GM21367 (cell line): ENCODE data around the gene LPAR3.
A peak's percentile ranks its signal among the peaks of the same experiment; 100 is the strongest.
"Not testable (repeated sequence)": the region's sequence is repeated elsewhere in the genome, so short reads cannot be mapped to it uniquely, and the experiment has no call there.

Experiments used
- ATAC-seq: cut with Tn5 transposase; IDR thresholded peaks from one replicate; pipeline ENCODE4 v1.9.1; 2021; ENCODE audit not compliant: unreplicated experiment

The LPAR3 gene

GRCh38 chr1:84907095-84907827 is 14.3 kb upstream of the LPAR3 start:
- no peak for ATAC-seq

GRCh38 chr1:84902727-84903126 is 9.7 kb upstream of the LPAR3 start:
- not testable (repeated sequence) for ATAC-seq

- ATAC-seq, result no peak
These were observed 7.0 kb upstream of the LPAR3 start for GRCh38 chr1:84899969-84900368.

GRCh38 chr1:84896279-84896678 is 3.3 kb upstream of the LPAR3 start:
- ATAC-seq, result no peak

GRCh38 chr1:84890566-84890965 is 2.4 kb downstream of the LPAR3 start:
- no peak for ATAC-seq

GRCh38 chr1:84889437-84889836 is 3.6 kb downstream of the LPAR3 start:
- ATAC-seq, result no peak

GRCh38 chr1:84888753-84889152 is 4.3 kb downstream of the LPAR3 start:
- no peak for ATAC-seq

- no peak for ATAC-seq
These were observed 5.6 kb downstream of the LPAR3 start for GRCh38 chr1:84887261-84887934.

- no peak for ATAC-seq
These were observed 7.5 kb downstream of the LPAR3 start for GRCh38 chr1:84885469-84885868.

GRCh38 chr1:84884671-84885389 is 8.2 kb downstream of the LPAR3 start:
- ATAC-seq, result no peak

- no peak for ATAC-seq
These were observed 9.7 kb downstream of the LPAR3 start for GRCh38 chr1:84883286-84883685.

- ATAC-seq, result no peak
These were observed 15.4 kb downstream of the LPAR3 start for GRCh38 chr1:84877592-84877991.

GRCh38 chr1:84876353-84876752 is 16.7 kb downstream of the LPAR3 start:
- ATAC-seq, result no peak

- no peak for ATAC-seq
These were observed 19.6 kb downstream of the LPAR3 start for GRCh38 chr1:84873366-84873765.

- no peak for ATAC-seq
These were observed 20.2 kb downstream of the LPAR3 start for GRCh38 chr1:84872696-84873355.

- no peak for ATAC-seq
These were observed 21.8 kb downstream of the LPAR3 start for GRCh38 chr1:84871181-84871580.

- no peak for ATAC-seq
These were observed 22.4 kb downstream of the LPAR3 start for GRCh38 chr1:84870591-84870990.

- no peak for ATAC-seq
These were observed 23.3 kb downstream of the LPAR3 start for GRCh38 chr1:84869720-84870119.

- peak; percentile 85 for ATAC-seq
These were observed 30.2 kb downstream of the LPAR3 start for GRCh38 chr1:84862810-84863251.

- no peak for ATAC-seq
These were observed 30.9 kb downstream of the LPAR3 start for GRCh38 chr1:84861988-84862644.

- no peak for ATAC-seq
These were observed 31.5 kb downstream of the LPAR3 start for GRCh38 chr1:84861516-84861915.
